ENCODE data around the gene AHR. TPM values are rescaled to one million over a fixed set of nuclear protein-coding genes. Genes with fewer than 3 reads are reported as not detected.
A peak's percentile ranks its signal among the peaks of the same experiment; 100 is the strongest.

The AHR gene
- total RNA-seq, 1 donor from 2014 or later: 149 TPM

GRCh38 chr7:17292843-17293242 is 5.6 kb upstream of the AHR start:
- DNase-seq (ENCODE audit: low spot score in 2 of 2): no peak
- H3K27me3 ChIP-seq: no peaks in the 10 kb centered on the region
- no peak overlapping the region for H3K27ac ChIP-seq
- H3K9me3 ChIP-seq: no peaks in the 10 kb centered on the region
- intact Hi-C loops (cut with DNase I): loop anchor here (10.0 kb wide), 2 partner anchors 148 to 652 kb away; partner anchors contain the start of gene SNX13
- no peak overlapping the region for H3K4me3 ChIP-seq
- no peaks in the 10 kb centered on the region for H3K36me3 ChIP-seq
- peaks cover 0 to 4% of the 10 kb centered on the region in 2 donors for H3K4me1 ChIP-seq
- no peak for TF ChIP-seq CTCF (IDR thresholded peaks at IDR 0.05)

GRCh38 chr7:17293481-17293880 is 5.0 kb upstream of the AHR start:
- intact Hi-C loops (cut with DNase I): loop anchor here (10.0 kb wide), 2 partner anchors 149 to 651 kb away; partner anchors contain the start of gene SNX13
- no peak for DNase-seq (ENCODE audit: low spot score in 2 of 2)
- Histone ChIP-seq H3K4me1 (peaks cover 0 to 4% of the 10 kb centered on the region in 2 donors), H3K9me3 (no peaks in the 10 kb centered on the region), H3K27ac (no peak overlapping the region), H3K27me3 (no peaks in the 10 kb centered on the region), H3K4me3 (no peak overlapping the region), H3K36me3 (no peaks in the 10 kb centered on the region)
- no peak for TF ChIP-seq CTCF (IDR thresholded peaks at IDR 0.05)

GRCh38 chr7:17297243-17297642 is 1.2 kb upstream of the AHR start:
- DNase-seq (ENCODE audit: low spot score in 2 of 2): no peak
- Histone ChIP-seq H3K36me3 (no peaks in the 10 kb centered on the region), H3K4me1 (peaks cover 0 to 11% of the 10 kb centered on the region in 2 donors), H3K27ac (peak overlapping the region; percentile 97 to 98), H3K9me3 (no peaks in the 10 kb centered on the region), H3K4me3 (peak overlapping the region in 1 of 2 donors; percentile 99), H3K27me3 (no peaks in the 10 kb centered on the region)
- intact Hi-C loops (cut with DNase I): loop anchor here (5.0 to 10.0 kb wide), 6 partner anchors 75 to 650 kb away; partner anchors contain the start of genes ANKMY2, BZW2 and SNX13
- no peak for TF ChIP-seq CTCF (IDR thresholded peaks at IDR 0.05)

GRCh38 chr7:17298840-17299482 is 509 bp downstream of the AHR start:
- H3K4me1 ChIP-seq: peaks cover 0 to 13% of the 10 kb centered on the region in 2 donors
- H3K27ac ChIP-seq: peak overlapping the region; percentile 97 to 98
- DNase-seq (ENCODE audit: low spot score in 2 of 2): peak in 1 of 2 donors; percentile 81
- no peaks in the 10 kb centered on the region for H3K27me3 ChIP-seq
- peak overlapping the region; percentile 99 to 100 for H3K4me3 ChIP-seq
- no peak for TF ChIP-seq CTCF (IDR thresholded peaks at IDR 0.05)
- no peaks in the 10 kb centered on the region for H3K9me3 ChIP-seq
- intact Hi-C loops (cut with DNase I): loop anchor here (1.0 to 10.0 kb wide), 8 partner anchors 23 to 652 kb away; partner anchors contain the start of genes ANKMY2, BZW2 and SNX13
- no peaks in the 10 kb centered on the region for H3K36me3 ChIP-seq

GRCh38 chr7:17299483-17299991 is 1.1 kb downstream of the AHR start:
- Histone ChIP-seq H3K36me3 (no peaks in the 10 kb centered on the region), H3K27me3 (no peaks in the 10 kb centered on the region), H3K4me1 (peaks cover 0 to 17% of the 10 kb centered on the region in 2 donors), H3K27ac (peak overlapping the region; percentile 97 to 98), H3K4me3 (peak overlapping the region; percentile 99 to 100), H3K9me3 (no peaks in the 10 kb centered on the region)
- no peak for DNase-seq (ENCODE audit: low spot score in 2 of 2)
- intact Hi-C loops (cut with DNase I): loop anchor here (1.0 to 10.0 kb wide), 7 partner anchors 73 to 652 kb away; partner anchors contain the start of genes ANKMY2, BZW2 and SNX13
- no peak for TF ChIP-seq CTCF (IDR thresholded peaks at IDR 0.05)

Measured in ascending aorta (tissue), 2 donors.